Caco-2 (cell line): ENCODE measurements around the gene PRCP. TPM values are rescaled to one million over a fixed set of nuclear protein-coding genes. Genes with fewer than 3 reads are reported as not detected.

Source experiments
- BruUV-seq: library from RNA; stranded (reverse); fragments of 400-500 nt; replicated peaks from 2 replicates; lab custom pipeline; 2021; lab: Mats Ljungman, UMichigan
- CTCF ChIA-PET: fragments of 300-600 bp; sonication (Branson Sonifier 250); formaldehyde crosslinking; loops from one replicate; lab custom pipeline; 2022; ENCODE audit warnings: antibody characterized with exemption; lab: Charles Lee
- POLR2A ChIA-PET: fragments of 300-600 bp; sonication (Branson Sonifier 250); formaldehyde crosslinking; loops from one replicate; lab custom pipeline; 2022; ENCODE audit warnings: antibody characterized with exemption; lab: Charles Lee
- DNase-seq, 2 experiments: peaks; one replicate each; pipeline versions ENCODE4 v3.0.0 to v3.0.0-alpha.2; 2020 to 2022
- H3K27me3 ChIP-seq: replicated peaks from 2 replicates; pipeline ENCODE4 v1.6.0; 2011; ENCODE audit warnings: low read length; ENCODE audit not compliant: control insufficient read depth, insufficient read depth
- H3K36me3 ChIP-seq: 2 replicates; pipeline ENCODE4 v1.5.1; 2011; ENCODE audit warnings: low read length; ENCODE audit not compliant: control insufficient read depth, insufficient read depth
- H3K4me1 ChIP-seq: fragments of 250-450 bp; sonication (Bioruptor Pico); 2 replicates; pipeline ENCODE4 v1.5.1; 2020; ENCODE audit warnings: mild to moderate bottlenecking
- H3K4me3 ChIP-seq: 2 replicates; pipeline ENCODE4 v1.5.1; 2011; ENCODE audit warnings: low read depth, mild to moderate bottlenecking, control low read depth, low read length
- H3K9me3 ChIP-seq: fragments of 250-450 bp; sonication (Bioruptor Pico); 2 replicates; pipeline ENCODE4 v1.5.1; 2020; ENCODE audit warnings: mild to moderate bottlenecking, moderate library complexity
- H3K27ac Mint-ChIP-seq: one replicate; pipeline ENCODE4 v1.8.0; 2022; ENCODE audit warnings: mixed read lengths; ENCODE audit not compliant: unreplicated experiment
- H3K27me3 Mint-ChIP-seq: one replicate; pipeline ENCODE4 v1.8.0; 2022; ENCODE audit warnings: mixed read lengths; ENCODE audit not compliant: insufficient read depth, unreplicated experiment
- H3K36me3 Mint-ChIP-seq: one replicate; pipeline ENCODE4 v1.8.0; 2022; ENCODE audit warnings: mild to moderate bottlenecking, mixed read lengths; ENCODE audit not compliant: insufficient read depth, unreplicated experiment
- H3K4me1 Mint-ChIP-seq: one replicate; pipeline ENCODE4 v1.8.0; 2022; ENCODE audit warnings: low read depth, mixed read lengths; ENCODE audit not compliant: unreplicated experiment
- H3K4me3 Mint-ChIP-seq: one replicate; pipeline ENCODE4 v1.8.0; 2022; ENCODE audit warnings: mild to moderate bottlenecking, moderate library complexity, mixed read lengths; ENCODE audit not compliant: unreplicated experiment
- H3K9me3 Mint-ChIP-seq: one replicate; pipeline ENCODE4 v1.8.0; 2022; ENCODE audit warnings: mixed read lengths; ENCODE audit not compliant: unreplicated experiment
- CTCF ChIP-seq, 2 experiments: fragments of 200-600 bp in 1 of 2; IDR thresholded peaks; 1 replicate in 1 of 2; 2 replicates in 1 of 2; pipeline versions ENCODE4 v1.5.1 to v1.8.0; 2011 to 2022; ENCODE audit warnings: antibody characterized with exemption in 1 of 2, control low read depth in 1 of 2, inconsistent platforms in 1 of 2, low read depth in 1 of 2, low read length in 1 of 2, mild to moderate bottlenecking in 1 of 2, moderate library complexity in 1 of 2; ENCODE audit not compliant: insufficient read depth in 1 of 2, severe bottlenecking in 1 of 2, unreplicated experiment in 1 of 2
- intact Hi-C: fragments of 100-400 bp; cut with micrococcal nuclease; formaldehyde crosslinking; loops from one replicate; pipeline ENCODE4 v1.10.0; 2022; ENCODE audit not compliant: unreplicated experiment
- total RNA-seq: library from RNA; stranded (reverse); gene quantifications from 2 replicates; pipeline ENCODE4 v1.2.3, GENCODE V29; 2022

The PRCP gene
- total RNA-seq, 1 experiment from 2014 or later = 107 TPM

- TF ChIP-seq CTCF (IDR thresholded peaks at IDR 0.05; ENCODE audit: insufficient read depth in 1 of 2, low read depth in 1 of 2, low read length in 1 of 2, severe bottlenecking in 1 of 2, unreplicated experiment in 1 of 2) = no peak
- peaks cover 39% of the 10 kb centered on the region for H3K4me1 Mint-ChIP-seq
- no peak overlapping the region for H3K4me3 Mint-ChIP-seq
- CTCF ChIA-PET = no interaction called here
- DNase-seq = no peak
- H3K4me1 ChIP-seq = peaks cover 4% of the 10 kb centered on the region; the same call in 1 of the 2 replicates
- no peak overlapping the region for H3K4me3 ChIP-seq
- intact Hi-C loops = no loop called here
- H3K9me3 Mint-ChIP-seq = no peaks in the 10 kb centered on the region
- H3K36me3 ChIP-seq = no peaks in the 10 kb centered on the region
- no peak overlapping the region for H3K27ac Mint-ChIP-seq
- POLR2A ChIA-PET = no interaction called here
- peaks cover 23% of the 10 kb centered on the region for H3K36me3 Mint-ChIP-seq
- H3K9me3 ChIP-seq = no peaks in the 10 kb centered on the region
- no peaks in the 10 kb centered on the region for H3K27me3 Mint-ChIP-seq
- no peaks in the 10 kb centered on the region for H3K27me3 ChIP-seq
- BruUV-seq = no TSS peak
Measured at GRCh38 chr11:82898241-82898640, 2.0 kb downstream of the PRCP start.

GRCh38 chr11:82896183-82896582 is 4.0 kb downstream of the PRCP start:
- Histone ChIP-seq H3K27me3 (no peaks in the 10 kb centered on the region), H3K4me3 (no peak overlapping the region), H3K36me3 (no peaks in the 10 kb centered on the region), H3K9me3 (no peaks in the 10 kb centered on the region), H3K4me1 (0 out of 2 replicates have a peak, but pooled peaks cover 4% of the 10 kb centered on the region)
- no peak overlapping the region for H3K4me3 Mint-ChIP-seq
- H3K9me3 Mint-ChIP-seq = no peaks in the 10 kb centered on the region
- ChIA-PET CTCF (no interaction called here), POLR2A (no interaction called here)
- intact Hi-C loops = no loop called here
- no peak for TF ChIP-seq CTCF (IDR thresholded peaks at IDR 0.05; ENCODE audit: insufficient read depth in 1 of 2, low read depth in 1 of 2, low read length in 1 of 2, severe bottlenecking in 1 of 2, unreplicated experiment in 1 of 2)
- H3K36me3 Mint-ChIP-seq = peaks cover 10% of the 10 kb centered on the region
- H3K27me3 Mint-ChIP-seq = no peaks in the 10 kb centered on the region
- H3K27ac Mint-ChIP-seq = no peak overlapping the region
- DNase-seq = no peak
- no TSS peak for BruUV-seq
- H3K4me1 Mint-ChIP-seq = peaks cover 28% of the 10 kb centered on the region

- 0 out of 2 replicates have a peak, but pooled peaks cover 4% of the 10 kb centered on the region for H3K4me1 ChIP-seq
- TF ChIP-seq CTCF (IDR thresholded peaks at IDR 0.05; ENCODE audit: insufficient read depth in 1 of 2, low read depth in 1 of 2, low read length in 1 of 2, severe bottlenecking in 1 of 2, unreplicated experiment in 1 of 2) = no peak
- H3K36me3 ChIP-seq = no peaks in the 10 kb centered on the region
- no peaks in the 10 kb centered on the region for H3K9me3 ChIP-seq
- ChIA-PET POLR2A (no interaction called here), CTCF (no interaction called here)
- H3K4me1 Mint-ChIP-seq = peaks cover 28% of the 10 kb centered on the region
- H3K27ac Mint-ChIP-seq = no peak overlapping the region
- H3K4me3 Mint-ChIP-seq = no peak overlapping the region
- intact Hi-C loops = no loop called here
- H3K27me3 Mint-ChIP-seq = no peaks in the 10 kb centered on the region
- no peaks in the 10 kb centered on the region for H3K27me3 ChIP-seq
- DNase-seq = no peak
- peaks cover 3% of the 10 kb centered on the region for H3K36me3 Mint-ChIP-seq
- H3K4me3 ChIP-seq = no peak overlapping the region
- no TSS peak for BruUV-seq
- no peaks in the 10 kb centered on the region for H3K9me3 Mint-ChIP-seq
Measured at GRCh38 chr11:82895437-82896091, 4.7 kb downstream of the PRCP start.
